HEK293 (cell line): ENCODE measurements around the gene MKNK2.
A peak's percentile ranks its signal among the peaks of the same experiment; 100 is the strongest.

Source experiments
- ZBTB20 ChIP-seq: fragments of 450-650 bp; formaldehyde crosslinking; IDR thresholded peaks from 2 replicates; pipeline ENCODE4 v1.5.1; 2016; ENCODE audit warnings: missing biosample characterization, missing genetic modification characterization
- ZNF404 ChIP-seq: fragments of 450-650 bp; formaldehyde crosslinking; IDR thresholded peaks from 2 replicates; pipeline ENCODE4 v1.5.1; 2017; ENCODE audit warnings: missing biosample characterization, missing genetic modification characterization
- ZNF660 ChIP-seq: fragments of 450-650 bp; IDR thresholded peaks from 2 replicates; pipeline ENCODE4 v1.5.1; 2018; ENCODE audit warnings: missing biosample characterization, mild to moderate bottlenecking, missing genetic modification characterization

DNA sequence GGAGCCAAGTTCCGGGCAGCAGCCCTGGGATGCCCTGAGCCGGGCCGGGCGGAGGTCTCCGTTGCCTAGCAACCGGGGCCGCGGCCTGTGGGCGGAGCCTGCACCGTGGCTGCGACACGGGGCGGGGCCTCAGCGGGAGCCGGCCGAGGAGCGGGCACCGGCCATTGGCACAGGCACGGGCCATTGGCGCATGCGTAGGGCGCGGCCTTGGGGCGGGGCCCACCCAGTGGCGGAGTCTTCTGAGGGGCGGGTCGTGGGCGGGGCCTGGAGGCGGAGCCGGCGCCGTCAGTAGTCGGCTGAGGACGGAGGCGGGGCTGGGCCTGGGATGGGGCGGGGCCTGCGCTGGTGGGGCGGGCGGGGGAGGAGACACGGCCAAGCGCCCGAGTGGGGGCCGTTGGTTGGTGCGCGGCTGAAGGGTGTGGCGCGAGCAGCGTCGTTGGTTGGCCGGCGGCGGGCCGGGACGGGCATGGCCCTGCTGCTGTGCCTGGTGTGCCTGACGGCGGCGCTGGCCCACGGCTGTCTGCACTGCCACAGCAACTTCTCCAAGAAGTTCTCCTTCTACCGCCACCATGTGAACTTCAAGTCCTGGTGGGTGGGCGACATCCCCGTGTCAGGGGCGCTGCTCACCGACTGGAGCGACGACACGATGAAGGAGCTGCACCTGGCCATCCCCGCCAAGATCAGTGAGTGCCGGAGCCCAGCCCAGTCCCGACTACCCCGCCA lies 45.6 kb upstream of the MKNK2 start, which contains the start of gene IZUMO4:
- TF ChIP-seq ZBTB20 (tag by site-specific recombination) (no peak; the same call in 1 of the 2 replicates), ZNF404 (tag by site-specific recombination) (no peak), ZNF660 (tag by site-specific recombination) (0 out of 2 replicates have a peak, but pooled peaks have one; percentile 15)
